ENCODE data around the gene ZMIZ1. TPM values are rescaled to one million over a fixed set of nuclear protein-coding genes. Genes with fewer than 3 reads are reported as not detected.

The ZMIZ1 gene
- total RNA-seq, 4 donors from 2014 or later = 18.7 to 188 (median 36.7) TPM

- Histone ChIP-seq H3K9me3 (no peaks in the 10 kb centered on the region), H3K4me3 (no peak overlapping the region), H3K27me3 (no peaks in the 10 kb centered on the region), H3K36me3 (no peaks in the 10 kb centered on the region), H3K27ac (no peak overlapping the region), H3K4me1 (peaks cover under 1 to 25% of the 10 kb centered on the region in 2 donors)
- TF ChIP-seq CTCF (IDR thresholded peaks at IDR 0.05) (no peak), POLR2A (IDR thresholded peaks at IDR 0.05) (no peak)
- no peak for DNase-seq
- intact Hi-C loops (cut with DNase I; ENCODE audit: low total_unique reads) = no loop called here
Measured at GRCh38 chr10:79252971-79253370, 184.2 kb downstream of the ZMIZ1 start.

- peaks cover 0 to 17% of the 10 kb centered on the region in 2 donors for H3K4me1 ChIP-seq
- TF ChIP-seq CTCF (IDR thresholded peaks at IDR 0.05) (no peak), POLR2A (IDR thresholded peaks at IDR 0.05) (no peak)
- no peaks in the 10 kb centered on the region for H3K9me3 ChIP-seq
- H3K27ac ChIP-seq = no peak overlapping the region
- DNase-seq = no peak
- H3K27me3 ChIP-seq = no peaks in the 10 kb centered on the region
- intact Hi-C loops (cut with DNase I; ENCODE audit: low total_unique reads) = no loop called here
- H3K4me3 ChIP-seq = no peak overlapping the region
- H3K36me3 ChIP-seq = no peaks in the 10 kb centered on the region
Measured at GRCh38 chr10:79253704-79254103, 184.9 kb downstream of the ZMIZ1 start.

GRCh38 chr10:79254333-79255006, 185.7 kb downstream of the ZMIZ1 start:
- Histone ChIP-seq H3K27me3 (no peaks in the 10 kb centered on the region), H3K9me3 (no peaks in the 10 kb centered on the region), H3K36me3 (no peaks in the 10 kb centered on the region), H3K27ac (no peak overlapping the region), H3K4me1 (peaks cover 0 to 10% of the 10 kb centered on the region in 2 donors), H3K4me3 (no peak overlapping the region)
- DNase-seq = no peak
- TF ChIP-seq CTCF (IDR thresholded peaks at IDR 0.05) = no peak
- no peak for TF ChIP-seq POLR2A (IDR thresholded peaks at IDR 0.05)
- intact Hi-C loops (cut with DNase I; ENCODE audit: low total_unique reads) = no loop called here

GRCh38 chr10:79255007-79255507, 186.3 kb downstream of the ZMIZ1 start:
- Histone ChIP-seq H3K27ac (no peak overlapping the region), H3K9me3 (no peaks in the 10 kb centered on the region), H3K4me3 (no peak overlapping the region), H3K36me3 (no peaks in the 10 kb centered on the region), H3K27me3 (no peaks in the 10 kb centered on the region), H3K4me1 (peaks cover 0 to 13% of the 10 kb centered on the region in 2 donors)
- intact Hi-C loops (cut with DNase I; ENCODE audit: low total_unique reads) = no loop called here
- TF ChIP-seq POLR2A (IDR thresholded peaks at IDR 0.05) (no peak), CTCF (IDR thresholded peaks at IDR 0.05) (no peak)
- no peak for DNase-seq

GRCh38 chr10:79256264-79256806, 187.6 kb downstream of the ZMIZ1 start:
- Histone ChIP-seq H3K36me3 (no peaks in the 10 kb centered on the region), H3K27me3 (no peaks in the 10 kb centered on the region), H3K4me3 (no peak overlapping the region), H3K9me3 (no peaks in the 10 kb centered on the region), H3K4me1 (peaks cover 0 to 26% of the 10 kb centered on the region in 2 donors), H3K27ac (no peak overlapping the region)
- intact Hi-C loops (cut with DNase I; ENCODE audit: low total_unique reads) = no loop called here
- TF ChIP-seq POLR2A (IDR thresholded peaks at IDR 0.05) (no peak), CTCF (IDR thresholded peaks at IDR 0.05) (no peak)
- DNase-seq = no peak
